Measurements from ENCODE around the gene RAP2A.

DNA sequence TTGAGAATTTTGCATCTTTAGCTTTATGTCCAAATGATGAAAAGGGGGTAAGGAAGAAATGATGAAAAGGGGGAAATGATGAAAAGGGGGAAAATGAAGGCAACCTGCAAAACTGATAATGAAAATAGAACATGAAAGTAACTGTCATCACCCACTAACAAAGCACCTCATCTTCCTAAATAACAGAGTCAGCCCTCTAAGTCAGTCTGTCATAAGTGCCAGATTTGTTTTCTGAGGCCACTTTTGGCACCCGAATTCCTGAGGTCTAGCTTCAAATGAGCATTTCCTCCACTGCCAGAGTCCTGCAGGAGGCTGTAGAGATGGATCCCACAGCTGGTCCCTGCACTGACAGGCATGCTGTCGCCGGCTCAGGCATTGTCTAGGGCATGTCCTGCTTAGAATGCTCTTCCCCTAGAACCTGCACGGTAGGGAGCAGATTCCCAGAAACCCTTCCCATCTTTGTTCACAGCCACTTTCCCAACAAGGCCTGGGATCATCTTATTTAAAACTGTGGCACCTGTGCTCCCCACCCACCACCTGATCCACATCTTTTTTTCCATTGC, 25.3 kb downstream of the RAP2A start:
- TF ChIP-seq, protein P1, sequence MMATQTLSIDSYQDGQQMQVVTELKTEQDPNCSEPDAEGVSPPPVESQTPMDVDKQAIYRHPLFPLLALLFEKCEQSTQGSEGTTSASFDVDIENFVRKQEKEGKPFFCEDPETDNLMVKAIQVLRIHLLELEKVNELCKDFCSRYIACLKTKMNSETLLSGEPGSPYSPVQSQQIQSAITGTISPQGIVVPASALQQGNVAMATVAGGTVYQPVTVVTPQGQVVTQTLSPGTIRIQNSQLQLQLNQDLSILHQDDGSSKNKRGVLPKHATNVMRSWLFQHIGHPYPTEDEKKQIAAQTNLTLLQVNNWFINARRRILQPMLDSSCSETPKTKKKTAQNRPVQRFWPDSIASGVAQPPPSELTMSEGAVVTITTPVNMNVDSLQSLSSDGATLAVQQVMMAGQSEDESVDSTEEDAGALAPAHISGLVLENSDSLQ (IDR thresholded peaks at IDR 0.05): no peak
- TF ChIP-seq ARNT (IDR thresholded peaks at IDR 0.05): no peak
- no peak for TF ChIP-seq FOXM1 (IDR thresholded peaks at IDR 0.05; ENCODE audit: borderline replicate concordance)
- no peak for TF ChIP-seq BHLHE40 (IDR thresholded peaks at IDR 0.05; ENCODE audit: borderline replicate concordance)
